ENCODE measurements around the gene WDR81.
"Not testable (repeated sequence)": the region's sequence is repeated elsewhere in the genome, so short reads cannot be mapped to it uniquely, and the experiment has no call there.

The WDR81 gene

GRCh38 chr17:1705004-1705403 lies 19.5 kb upstream of the WDR81 start:
- H3K27me3 ChIP-seq (ENCODE audit: insufficient read depth, low read depth, severe bottlenecking), result no peaks in the 10 kb centered on the region
- no peak overlapping the region for H3K4me3 ChIP-seq (ENCODE audit: low read depth, low read length)
- no peaks in the 10 kb centered on the region for H3K36me3 ChIP-seq
- TF ChIP-seq CTCF (IDR thresholded peaks at IDR 0.05; ENCODE audit: low read depth, low read length), result no peak
- H3K27ac ChIP-seq, result no peak overlapping the region
- H3K9me3 ChIP-seq (ENCODE audit: severe bottlenecking), result no peaks in the 10 kb centered on the region
- no peak for DNase-seq

- H3K36me3 ChIP-seq, result no peaks in the 10 kb centered on the region
- no peaks in the 10 kb centered on the region for H3K27me3 ChIP-seq (ENCODE audit: insufficient read depth, low read depth, severe bottlenecking)
- TF ChIP-seq CTCF (IDR thresholded peaks at IDR 0.05; ENCODE audit: low read depth, low read length), result no peak
- H3K9me3 ChIP-seq (ENCODE audit: severe bottlenecking), result no peaks in the 10 kb centered on the region
- no peak overlapping the region for H3K27ac ChIP-seq
- H3K4me3 ChIP-seq (ENCODE audit: low read depth, low read length), result no peak overlapping the region
- DNase-seq, result no peak
Observed at GRCh38 chr17:1707107-1707506, 17.4 kb upstream of the WDR81 start.

- H3K27me3 ChIP-seq (ENCODE audit: insufficient read depth, low read depth, severe bottlenecking); H3K27ac ChIP-seq; H3K36me3 ChIP-seq; DNase-seq; H3K9me3 ChIP-seq (ENCODE audit: severe bottlenecking): not testable (repeated sequence)
- peak overlapping the region; percentile 68; the same call in 1 of the 2 replicates for H3K4me3 ChIP-seq (ENCODE audit: low read depth, low read length)
Observed at GRCh38 chr17:1708791-1709346, 15.6 kb upstream of the WDR81 start.

GRCh38 chr17:1709403-1709951 lies 15.0 kb upstream of the WDR81 start:
- Histone ChIP-seq H3K27ac (no peak overlapping the region), H3K27me3 (ENCODE audit: insufficient read depth, low read depth, severe bottlenecking) (no peaks in the 10 kb centered on the region), H3K9me3 (ENCODE audit: severe bottlenecking) (no peaks in the 10 kb centered on the region), H3K36me3 (no peaks in the 10 kb centered on the region), H3K4me3 (ENCODE audit: low read depth, low read length) (peak overlapping the region; percentile 68)
- TF ChIP-seq CTCF (IDR thresholded peaks at IDR 0.05; ENCODE audit: low read depth, low read length), result no peak
- DNase-seq, result peak; percentile 69

- H3K4me3 ChIP-seq (ENCODE audit: low read depth, low read length), result peak within 1 kb of the TSS; percentile 68
Observed at GRCh38 chr17:1709971-1710806, 14.3 kb upstream of the WDR81 start, which contains the start of gene TLCD2. TSS of gene TLCD2 (minus strand) at chr17:1710377. CDS start at chr17:1710242, 135 bp downstream.

More at GRCh38 chr17:1709971-1710806, 14.3 kb upstream of the WDR81 start, which contains the start of gene TLCD2:
- Histone ChIP-seq H3K36me3 (no peaks in the 10 kb centered on the region), H3K27ac (no peak within 1 kb of the TSS), H3K27me3 (ENCODE audit: insufficient read depth, low read depth, severe bottlenecking) (no peaks in the 10 kb centered on the region), H3K9me3 (ENCODE audit: severe bottlenecking) (no peaks in the 10 kb centered on the region)
- peak; percentile 66 for DNase-seq
- TF ChIP-seq CTCF (IDR thresholded peaks at IDR 0.05; ENCODE audit: low read depth, low read length), result no peak

All from WERI-Rb-1 (cell line).